ENCODE results near the gene CHCHD3.

Gene CHCHD3

GRCh38 chr7:132740176-132740575 lies 341.7 kb downstream of the CHCHD3 start:
- DNase-seq (ENCODE audit: low spot score), result no peak

- no peak for DNase-seq (ENCODE audit: low spot score)
Measured at GRCh38 chr7:132739271-132739955, 342.5 kb downstream of the CHCHD3 start.

DNA sequence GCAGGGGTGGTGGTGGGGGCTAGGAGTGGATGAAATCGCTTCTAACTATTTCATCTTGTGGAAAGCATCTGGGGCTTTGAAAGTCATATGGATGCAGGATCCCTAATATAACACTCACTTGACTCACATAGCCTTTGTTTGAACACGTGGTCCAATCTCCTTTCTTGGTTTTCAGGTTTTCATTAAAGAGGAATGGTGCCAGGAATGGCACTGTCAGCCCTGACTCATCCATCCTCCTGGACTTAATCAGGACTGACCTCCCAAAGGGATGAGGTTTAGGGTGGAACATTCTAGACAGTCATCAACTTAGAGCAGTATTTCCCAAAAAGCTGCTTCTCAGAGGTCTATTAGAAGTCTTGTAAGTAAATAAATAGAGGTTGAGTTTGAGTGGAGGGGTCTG lies 343.6 kb downstream of the CHCHD3 start:
- DNase-seq (ENCODE audit: low spot score), result no peak

DNA sequence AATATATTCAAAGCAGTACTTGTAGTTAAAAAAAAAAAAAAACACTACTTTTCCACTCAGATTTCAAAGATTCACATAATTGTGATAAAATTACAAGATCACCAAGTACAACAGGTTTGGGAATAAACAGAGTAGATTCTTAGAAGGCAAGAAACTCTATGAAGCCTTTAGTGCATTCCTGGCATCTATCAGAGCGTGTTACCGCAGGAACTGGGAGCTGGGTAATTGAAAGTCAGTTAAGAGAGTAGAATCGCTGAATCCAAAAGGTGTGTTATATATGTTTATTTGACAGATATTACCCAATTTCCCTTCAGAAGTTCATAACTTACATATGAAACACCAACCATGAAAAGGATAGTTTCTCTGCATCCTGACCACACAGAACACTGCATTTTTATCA lies 346.4 kb downstream of the CHCHD3 start:
- no peak for DNase-seq (ENCODE audit: low spot score)

Measured in CD4-positive, alpha-beta T cell treated with Interleukin-15 for 4 hours (primary cell).